Progenitor cell of endocrine pancreas (in vitro differentiated cells): Measurements from ENCODE around the gene TMIE. TPM values are rescaled to one million over a fixed set of nuclear protein-coding genes. Genes with fewer than 3 reads are reported as not detected.

Experiments used
- DNase-seq: peaks from one replicate; pipeline ENCODE4 v3.0.0; 2021; ENCODE audit warnings: low spot score; ENCODE audit not compliant: unreplicated experiment
- H3K27ac Mint-ChIP-seq: 2 replicates; pipeline ENCODE4 v1.8.0; 2021; ENCODE audit warnings: mild to moderate bottlenecking, moderate library complexity, mixed read lengths
- H3K27me3 Mint-ChIP-seq: 2 replicates; pipeline ENCODE4 v1.8.0; 2021; ENCODE audit warnings: mixed read lengths
- H3K36me3 Mint-ChIP-seq: 2 replicates; pipeline ENCODE4 v1.8.0; 2022; ENCODE audit warnings: mixed read lengths; ENCODE audit not compliant: insufficient read depth
- H3K4me1 Mint-ChIP-seq: 2 replicates; pipeline ENCODE4 v1.8.0; 2021; ENCODE audit warnings: low read depth, mixed read lengths
- H3K4me3 Mint-ChIP-seq: 2 replicates; pipeline ENCODE4 v1.8.0; 2021; ENCODE audit warnings: low read depth, mild to moderate bottlenecking, moderate library complexity, mixed read lengths
- H3K9me3 Mint-ChIP-seq: 2 replicates; pipeline ENCODE4 v1.8.0; 2021; ENCODE audit warnings: low read depth, mixed read lengths
- total RNA-seq: library from RNA; stranded (reverse); gene quantifications from 2 replicates; pipeline ENCODE4 v1.2.1, GENCODE V29; 2021
- TF ChIP-seq, protein P1 (sequence below): fragments of 200-600 bp; sonication (generic); IDR thresholded peaks from one replicate; pipeline ENCODE4 v1.5.0; 2021; ENCODE audit warnings: antibody characterized with exemption, mild to moderate bottlenecking; ENCODE audit not compliant: unreplicated experiment

Gene TMIE
- total RNA-seq, 1 donor from 2014 or later, result 0.50 TPM

- DNase-seq, result no peak
- H3K9me3 Mint-ChIP-seq, result no peaks in the 10 kb centered on the region
These were observed 14.4 kb downstream of the TMIE start for GRCh38 chr3:46715507-46716175.

GRCh38 chr3:46716461-46717441, 15.6 kb downstream of the TMIE start:
- TF ChIP-seq, protein P1, sequence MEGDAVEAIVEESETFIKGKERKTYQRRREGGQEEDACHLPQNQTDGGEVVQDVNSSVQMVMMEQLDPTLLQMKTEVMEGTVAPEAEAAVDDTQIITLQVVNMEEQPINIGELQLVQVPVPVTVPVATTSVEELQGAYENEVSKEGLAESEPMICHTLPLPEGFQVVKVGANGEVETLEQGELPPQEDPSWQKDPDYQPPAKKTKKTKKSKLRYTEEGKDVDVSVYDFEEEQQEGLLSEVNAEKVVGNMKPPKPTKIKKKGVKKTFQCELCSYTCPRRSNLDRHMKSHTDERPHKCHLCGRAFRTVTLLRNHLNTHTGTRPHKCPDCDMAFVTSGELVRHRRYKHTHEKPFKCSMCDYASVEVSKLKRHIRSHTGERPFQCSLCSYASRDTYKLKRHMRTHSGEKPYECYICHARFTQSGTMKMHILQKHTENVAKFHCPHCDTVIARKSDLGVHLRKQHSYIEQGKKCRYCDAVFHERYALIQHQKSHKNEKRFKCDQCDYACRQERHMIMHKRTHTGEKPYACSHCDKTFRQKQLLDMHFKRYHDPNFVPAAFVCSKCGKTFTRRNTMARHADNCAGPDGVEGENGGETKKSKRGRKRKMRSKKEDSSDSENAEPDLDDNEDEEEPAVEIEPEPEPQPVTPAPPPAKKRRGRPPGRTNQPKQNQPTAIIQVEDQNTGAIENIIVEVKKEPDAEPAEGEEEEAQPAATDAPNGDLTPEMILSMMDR, result no peak
- H3K9me3 Mint-ChIP-seq, result peaks cover 4% of the 10 kb centered on the region
- peaks cover 3% of the 10 kb centered on the region for H3K4me1 Mint-ChIP-seq
- H3K27me3 Mint-ChIP-seq, result peaks cover 18% of the 10 kb centered on the region
- H3K36me3 Mint-ChIP-seq, result no peaks in the 10 kb centered on the region
- no peak for DNase-seq
- no peak overlapping the region for H3K27ac Mint-ChIP-seq
- H3K4me3 Mint-ChIP-seq, result no peak overlapping the region

More at GRCh38 chr3:46715507-46716175, 14.4 kb downstream of the TMIE start:
- H3K4me3 Mint-ChIP-seq, result no peak overlapping the region
- TF ChIP-seq, protein P1, result no peak
- no peak overlapping the region for H3K27ac Mint-ChIP-seq
- peaks cover 13% of the 10 kb centered on the region for H3K27me3 Mint-ChIP-seq
- peaks cover 3% of the 10 kb centered on the region for H3K4me1 Mint-ChIP-seq
- H3K36me3 Mint-ChIP-seq, result no peaks in the 10 kb centered on the region

DNA sequence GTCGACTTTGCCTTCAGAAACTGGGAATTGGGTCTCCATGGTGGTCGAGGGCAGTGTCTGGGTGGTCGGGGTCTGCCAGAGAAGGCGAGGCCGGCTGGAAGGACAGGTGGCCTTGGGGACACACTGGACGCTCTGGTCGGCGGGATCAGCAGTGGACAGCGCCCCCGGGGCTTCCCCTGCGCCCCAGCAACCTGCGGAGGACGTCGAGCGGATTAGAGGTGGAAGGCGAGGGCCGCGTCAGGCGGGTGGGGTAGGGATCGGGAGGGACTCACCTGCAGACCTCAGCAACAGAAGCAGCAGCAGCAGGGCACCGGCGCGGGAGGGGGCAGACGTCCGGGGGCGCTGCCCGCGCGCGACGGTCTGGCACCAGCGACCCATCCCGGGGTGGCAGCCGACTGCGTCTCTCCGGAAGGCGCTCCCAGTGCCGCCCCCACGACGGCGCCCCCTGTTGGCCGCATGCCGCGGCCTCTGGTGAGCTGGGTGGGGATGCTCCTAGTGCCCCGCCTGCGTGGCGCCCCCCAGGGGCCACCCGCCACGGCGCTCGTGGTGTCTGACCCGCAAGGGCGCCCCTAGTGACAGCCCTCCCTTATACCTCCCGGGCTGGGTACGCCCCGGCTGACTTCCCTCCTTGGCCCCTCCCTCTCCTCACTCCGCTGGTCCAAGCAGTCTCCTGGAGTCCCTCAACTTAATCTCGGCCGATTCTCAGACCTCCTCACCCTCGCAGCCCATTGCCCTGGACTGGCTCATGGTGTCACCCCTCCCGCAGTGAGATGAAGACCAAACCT, 16.4 kb downstream of the TMIE start, which contains the start of gene PRSS50:
Gene PRSS50, minus strand, starts transcription at position 423 of the 785 bp plus-strand sequence. Its CDS starts 45 bp downstream, at position 378.
- Mint-ChIP-seq H3K4me3 (no peak within 1 kb of the TSS), H3K36me3 (no peaks in the 10 kb centered on the region), H3K27me3 (peaks cover 18% of the 10 kb centered on the region), H3K27ac (no peak within 1 kb of the TSS), H3K9me3 (peaks cover 4% of the 10 kb centered on the region), H3K4me1 (peaks cover 3% of the 10 kb centered on the region)
- TF ChIP-seq, protein P1, result peak; percentile 38
- no peak for DNase-seq

DNA sequence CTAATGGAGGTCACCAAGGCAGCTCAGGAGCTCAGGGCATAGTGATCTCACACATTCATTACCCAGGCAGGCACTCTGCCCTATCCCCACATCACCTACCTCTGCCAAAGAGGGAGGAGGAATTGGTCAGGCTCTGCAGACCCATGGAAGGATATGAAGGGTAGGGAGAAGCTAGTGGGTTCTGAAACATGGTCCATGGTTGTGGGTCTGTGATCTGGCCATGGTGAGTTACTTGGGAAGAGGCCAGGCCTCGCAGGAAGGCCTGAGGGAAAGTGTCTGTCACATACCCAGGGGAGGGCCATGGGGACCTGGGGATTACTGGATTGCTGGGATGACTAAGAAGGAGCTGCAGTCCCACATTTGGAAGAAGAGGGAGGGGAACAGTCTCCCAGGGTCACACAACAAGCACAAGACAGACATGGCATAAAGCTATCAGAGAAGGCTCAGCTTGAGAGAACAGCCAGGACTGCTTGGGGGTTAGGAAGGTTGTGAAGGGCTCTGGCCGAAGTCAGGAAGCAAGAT, 17.9 kb downstream of the TMIE start:
- H3K4me1 Mint-ChIP-seq, result peaks cover 3% of the 10 kb centered on the region

More for the DNA sequence above, 17.9 kb downstream of the TMIE start:
- Mint-ChIP-seq H3K36me3 (no peaks in the 10 kb centered on the region), H3K27me3 (peaks cover 18% of the 10 kb centered on the region), H3K27ac (no peak overlapping the region), H3K4me3 (no peak overlapping the region), H3K9me3 (peaks cover 4% of the 10 kb centered on the region)
- TF ChIP-seq, protein P1, result no peak
- no peak for DNase-seq
